Activated T-cell treated with anti-CD3 and anti-CD28 coated beads, Interleukin-2, amount 50 U/mL, for 1 hour (primary cell): ENCODE data around the gene CERCAM.
A peak's percentile ranks its signal among the peaks of the same experiment; 100 is the strongest.
"Not testable (repeated sequence)": the region's sequence is repeated elsewhere in the genome, so short reads cannot be mapped to it uniquely, and the experiment has no call there.

ENCODE experiments used
- DNase-seq: peaks from one replicate; pipeline ENCODE4 v3.0.0-alpha.2; 2020

Gene CERCAM

GRCh38 chr9:128420060-128420650 is 502 bp upstream of the CERCAM start:
- peak; percentile 75 for DNase-seq

GRCh38 chr9:128421482-128421996 is 882 bp downstream of the CERCAM start:
- DNase-seq: no peak

GRCh38 chr9:128422022-128422782 is 1.5 kb downstream of the CERCAM start:
- not testable (repeated sequence) for DNase-seq

- DNase-seq: no peak
These were observed 2.1 kb downstream of the CERCAM start for GRCh38 chr9:128422783-128423150.

GRCh38 chr9:128423356-128423755 is 2.7 kb downstream of the CERCAM start:
- DNase-seq: not testable (repeated sequence)

- DNase-seq: no peak
These were observed 3.7 kb downstream of the CERCAM start for GRCh38 chr9:128424268-128424780.

- no peak for DNase-seq
These were observed 8.2 kb downstream of the CERCAM start for GRCh38 chr9:128428644-128429512.

GRCh38 chr9:128429513-128430086 is 8.9 kb downstream of the CERCAM start:
- no peak for DNase-seq

GRCh38 chr9:128431207-128431606 is 10.6 kb downstream of the CERCAM start:
- DNase-seq: no peak

GRCh38 chr9:128434340-128434739 is 13.7 kb downstream of the CERCAM start:
- no peak for DNase-seq

GRCh38 chr9:128435611-128436010 is 15.0 kb downstream of the CERCAM start:
- no peak for DNase-seq

GRCh38 chr9:128438343-128439109 is 17.9 kb downstream of the CERCAM start:
- peak; percentile 84 for DNase-seq

- DNase-seq: no peak
These were observed 18.6 kb downstream of the CERCAM start for GRCh38 chr9:128439273-128439672.

GRCh38 chr9:128442150-128442549 is 21.5 kb downstream of the CERCAM start:
- no peak for DNase-seq

GRCh38 chr9:128446505-128446904 is 25.8 kb downstream of the CERCAM start:
- not testable (repeated sequence) for DNase-seq

- no peak for DNase-seq
These were observed 28.1 kb downstream of the CERCAM start for GRCh38 chr9:128448746-128449145.

GRCh38 chr9:128454991-128455390 is 34.3 kb downstream of the CERCAM start:
- DNase-seq: no peak

- peak; percentile 98 for DNase-seq
These were observed 35.4 kb downstream of the CERCAM start, which contains the start of gene ODF2 for GRCh38 chr9:128455849-128456612. ODF2 (plus strand) TSS chr9:128456006; CDS start chr9:128456092, 86 bp downstream.

- peak; percentile 71 for DNase-seq
These were observed 36.0 kb downstream of the CERCAM start for GRCh38 chr9:128456613-128457061.

GRCh38 chr9:128457207-128457606 is 36.5 kb downstream of the CERCAM start:
- no peak for DNase-seq

- DNase-seq: no peak
These were observed 38.4 kb downstream of the CERCAM start for GRCh38 chr9:128459011-128459410.
